Rectal smooth muscle tissue (tissue), 1 donor: ENCODE results near the gene UGT1A3.

Experiments
- H3K27ac ChIP-seq: one replicate; pipeline ENCODE4 v1.7.0; 2013; ENCODE audit warnings: low read depth, low read length, inconsistent platforms
- H3K27me3 ChIP-seq: one replicate; pipeline ENCODE4 v1.7.0; 2013; ENCODE audit warnings: low read length; ENCODE audit not compliant: control insufficient read depth, insufficient read depth
- H3K36me3 ChIP-seq: one replicate; pipeline ENCODE4 v1.7.0; 2013; ENCODE audit warnings: low read length; ENCODE audit not compliant: control insufficient read depth, insufficient read depth
- H3K4me1 ChIP-seq: one replicate; pipeline ENCODE4 v1.7.0; 2013; ENCODE audit warnings: low read length; ENCODE audit not compliant: control insufficient read depth, insufficient read depth
- H3K4me3 ChIP-seq: one replicate; pipeline ENCODE4 v1.7.0; 2013; ENCODE audit warnings: low read length
- H3K9ac ChIP-seq: one replicate; pipeline ENCODE4 v1.7.0; 2013; ENCODE audit warnings: low read length

UGT1A3 gene

DNA sequence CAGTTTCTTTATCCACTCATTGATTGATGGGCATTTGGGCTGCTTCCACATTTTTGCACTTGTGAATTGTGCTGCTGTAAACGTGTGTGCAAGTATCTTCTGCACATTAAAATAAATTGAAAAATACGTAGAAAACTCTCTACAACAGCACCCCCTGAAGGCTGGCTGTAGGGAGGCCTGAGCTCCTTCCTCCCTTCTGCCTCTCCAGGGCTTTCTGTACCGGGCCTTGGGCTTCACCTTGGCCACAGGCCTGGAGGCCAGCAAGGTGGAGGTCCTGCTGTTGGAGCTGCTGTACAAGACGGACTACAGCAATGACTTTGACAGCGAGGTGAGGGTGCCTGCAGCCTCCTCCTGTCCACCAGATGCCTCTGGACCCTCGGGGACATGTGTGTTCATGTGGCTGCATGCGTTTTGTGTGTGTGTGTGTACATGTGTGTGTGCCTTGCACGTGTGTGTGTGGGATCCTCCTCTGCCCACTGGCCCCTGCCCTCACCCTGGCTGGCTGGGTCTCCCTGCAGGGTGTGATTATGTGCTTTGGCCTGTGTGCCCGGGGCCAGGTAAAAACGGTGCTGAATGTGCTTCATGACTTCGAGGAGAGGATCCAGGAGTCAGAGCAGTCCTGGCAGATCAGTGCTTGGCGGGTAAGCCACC lies 78.5 kb downstream of the UGT1A3 start:
- Histone ChIP-seq H3K36me3 (no peaks in the 10 kb centered on the region), H3K4me3 (no peak overlapping the region), H3K27ac (no peak overlapping the region), H3K4me1 (no peaks in the 10 kb centered on the region), H3K27me3 (no peaks in the 10 kb centered on the region), H3K9ac (no peak overlapping the region)

DNA sequence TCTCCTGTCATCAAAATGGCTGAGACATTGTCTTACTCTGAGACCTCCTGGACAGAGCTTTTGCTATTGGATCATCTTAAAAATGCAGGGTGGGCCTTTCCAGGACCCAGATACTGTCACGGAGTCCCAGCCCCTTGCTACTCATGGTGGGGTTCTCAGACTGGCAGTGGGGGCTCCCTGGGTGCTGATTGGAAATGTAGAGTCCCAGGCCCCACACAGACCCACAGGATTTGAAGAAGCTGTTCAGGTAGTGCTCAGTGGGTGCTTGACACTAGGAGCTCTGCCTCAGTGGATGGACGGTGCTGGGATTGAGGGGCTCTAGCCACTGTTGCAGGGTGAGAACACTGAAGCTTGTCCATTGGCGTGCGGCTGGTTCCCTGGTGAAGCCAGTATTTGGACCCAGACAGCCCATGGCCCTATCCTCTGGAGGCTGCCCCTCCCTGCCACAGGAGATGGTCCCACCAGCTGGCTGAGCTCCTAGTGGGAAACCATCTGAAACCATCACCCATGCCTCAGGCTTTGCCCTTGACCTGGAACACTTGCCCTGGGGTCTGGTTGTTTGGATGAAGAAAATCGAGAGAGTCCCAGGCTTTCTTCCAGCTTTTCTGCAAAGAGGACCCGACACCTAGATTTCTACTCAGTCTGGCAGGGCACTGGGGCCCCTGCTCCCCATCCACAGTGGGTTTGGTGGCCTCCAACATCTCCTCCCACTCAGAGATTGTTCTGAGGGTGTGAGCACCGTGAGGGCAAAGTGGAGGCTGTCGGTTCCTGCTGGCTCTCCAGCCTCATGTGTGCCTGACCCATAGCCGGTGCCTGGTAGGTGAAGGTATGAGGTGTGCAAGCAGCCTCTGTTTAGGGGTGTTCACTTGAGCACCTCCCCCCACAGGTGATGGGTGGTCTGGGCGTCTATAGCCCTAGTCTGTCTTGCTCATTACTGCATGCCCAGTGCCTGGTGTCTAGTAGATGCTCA lies 79.4 kb downstream of the UGT1A3 start:
- Histone ChIP-seq H3K27me3 (no peaks in the 10 kb centered on the region), H3K36me3 (no peaks in the 10 kb centered on the region), H3K4me3 (no peak overlapping the region)

DNA sequence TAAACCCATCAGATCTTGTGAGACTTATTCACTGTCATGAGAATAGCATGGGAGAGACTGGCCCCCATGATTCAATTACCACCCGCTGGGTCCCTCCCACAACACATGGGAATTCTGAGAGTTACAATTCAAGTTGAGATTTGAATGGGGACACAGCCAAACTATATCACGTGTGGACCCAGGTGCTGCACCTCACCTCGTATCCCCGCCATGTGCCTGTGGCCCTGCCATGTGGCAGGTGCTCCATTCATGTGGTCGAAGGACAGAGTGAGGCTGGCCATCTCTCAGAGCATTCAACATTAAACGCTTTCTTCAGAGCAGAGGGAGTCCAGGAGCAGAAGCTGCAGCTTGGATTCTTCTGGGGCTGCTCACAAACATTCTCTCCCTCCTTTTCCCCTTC lies 81.5 kb downstream of the UGT1A3 start:
- H3K4me1 ChIP-seq: no peaks in the 10 kb centered on the region
- no peak overlapping the region for H3K4me3 ChIP-seq
- no peaks in the 10 kb centered on the region for H3K36me3 ChIP-seq
- H3K9ac ChIP-seq: no peak overlapping the region
- no peaks in the 10 kb centered on the region for H3K27me3 ChIP-seq
- no peak overlapping the region for H3K27ac ChIP-seq

More for the DNA sequence above, 79.4 kb downstream of the UGT1A3 start:
- H3K9ac ChIP-seq: no peak overlapping the region
- no peaks in the 10 kb centered on the region for H3K4me1 ChIP-seq
- no peak overlapping the region for H3K27ac ChIP-seq

DNA sequence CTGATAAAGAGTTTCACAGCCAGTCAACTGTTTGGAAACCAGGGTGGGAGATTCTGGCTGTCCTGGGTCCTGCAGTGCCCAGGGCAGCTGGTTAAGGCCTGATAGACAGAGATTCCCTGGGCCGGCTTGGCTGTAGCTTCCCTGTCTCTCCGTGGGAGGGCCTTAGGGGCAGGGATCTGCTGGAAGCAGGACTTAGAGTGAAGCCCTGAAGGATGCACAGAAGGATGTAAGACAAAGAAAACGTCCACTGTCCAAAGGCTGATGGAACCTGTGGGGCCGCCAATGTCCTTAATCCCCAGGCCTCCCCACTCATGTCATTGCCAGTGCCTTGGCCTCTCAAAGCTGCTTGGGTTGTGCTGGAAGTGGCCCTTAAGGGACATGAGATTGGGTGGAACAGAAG lies 82.2 kb downstream of the UGT1A3 start:
- Histone ChIP-seq H3K36me3 (no peaks in the 10 kb centered on the region), H3K4me1 (no peaks in the 10 kb centered on the region), H3K27me3 (no peaks in the 10 kb centered on the region), H3K4me3 (no peak overlapping the region), H3K27ac (no peak overlapping the region), H3K9ac (no peak overlapping the region)

DNA sequence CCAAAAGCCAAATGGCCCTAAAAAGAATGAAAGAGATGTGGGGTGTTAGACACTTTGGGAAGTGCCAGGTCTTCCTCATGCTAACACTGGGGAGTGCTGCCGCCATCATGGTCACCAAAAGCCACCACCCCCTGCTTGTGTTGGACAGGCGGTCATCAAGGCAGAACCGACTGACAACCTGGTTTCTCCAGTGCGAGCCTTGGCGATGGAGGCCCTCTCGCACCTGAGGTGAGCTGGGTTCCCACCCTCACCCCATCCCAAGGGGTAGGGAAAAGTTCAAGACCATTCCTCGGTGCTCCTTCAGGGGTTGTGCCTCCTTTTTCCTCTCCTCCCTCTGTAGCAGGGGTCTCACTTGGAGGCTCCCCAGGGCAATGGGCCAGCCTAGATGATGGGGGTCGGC lies 82.9 kb downstream of the UGT1A3 start:
- no peak overlapping the region for H3K4me3 ChIP-seq
- H3K9ac ChIP-seq: no peak overlapping the region
- no peaks in the 10 kb centered on the region for H3K36me3 ChIP-seq
- H3K27me3 ChIP-seq: no peaks in the 10 kb centered on the region
- no peak overlapping the region for H3K27ac ChIP-seq
- H3K4me1 ChIP-seq: no peaks in the 10 kb centered on the region

DNA sequence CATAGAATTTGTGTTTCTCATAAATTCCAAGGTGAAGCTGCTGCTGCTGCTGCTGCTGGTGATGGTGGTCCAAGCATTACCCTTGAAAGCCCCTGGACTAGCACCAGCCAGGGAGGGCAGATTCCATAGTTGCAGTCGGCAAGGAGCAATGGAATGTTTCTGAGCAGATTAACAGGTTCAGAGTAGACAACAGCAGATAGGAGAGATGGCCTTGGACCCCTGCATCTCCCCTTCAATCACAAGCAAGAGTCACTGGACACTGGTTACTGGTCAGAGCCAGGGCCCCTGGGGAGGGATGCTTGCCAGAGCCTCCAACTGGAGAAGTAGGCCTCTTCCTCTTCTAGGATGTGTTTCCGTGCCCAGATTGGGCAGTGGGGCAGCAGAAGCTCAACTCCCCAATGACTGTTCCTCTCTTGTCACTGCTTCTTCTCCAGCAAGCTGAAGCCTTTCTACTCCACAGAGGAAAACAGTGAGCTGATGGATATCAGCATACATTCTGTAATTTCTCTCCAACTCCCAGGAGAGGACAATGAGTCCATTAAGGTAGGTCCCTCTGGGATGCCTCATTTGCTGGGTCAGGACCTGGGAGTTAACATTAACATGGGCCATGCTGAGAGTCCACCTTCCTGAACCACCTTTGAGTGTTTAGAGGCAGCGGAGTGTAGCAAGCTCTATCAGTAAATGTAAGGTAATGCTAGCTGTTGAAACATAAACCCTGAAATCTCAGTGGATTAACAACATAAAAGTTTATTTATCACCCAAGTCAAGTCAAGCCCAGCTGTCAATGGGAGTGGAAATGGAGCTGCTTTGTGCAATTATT lies 84.6 kb downstream of the UGT1A3 start:
- Histone ChIP-seq H3K27me3 (no peaks in the 10 kb centered on the region), H3K4me1 (no peaks in the 10 kb centered on the region), H3K9ac (no peak overlapping the region), H3K36me3 (no peaks in the 10 kb centered on the region), H3K4me3 (no peak overlapping the region), H3K27ac (no peak overlapping the region)

DNA sequence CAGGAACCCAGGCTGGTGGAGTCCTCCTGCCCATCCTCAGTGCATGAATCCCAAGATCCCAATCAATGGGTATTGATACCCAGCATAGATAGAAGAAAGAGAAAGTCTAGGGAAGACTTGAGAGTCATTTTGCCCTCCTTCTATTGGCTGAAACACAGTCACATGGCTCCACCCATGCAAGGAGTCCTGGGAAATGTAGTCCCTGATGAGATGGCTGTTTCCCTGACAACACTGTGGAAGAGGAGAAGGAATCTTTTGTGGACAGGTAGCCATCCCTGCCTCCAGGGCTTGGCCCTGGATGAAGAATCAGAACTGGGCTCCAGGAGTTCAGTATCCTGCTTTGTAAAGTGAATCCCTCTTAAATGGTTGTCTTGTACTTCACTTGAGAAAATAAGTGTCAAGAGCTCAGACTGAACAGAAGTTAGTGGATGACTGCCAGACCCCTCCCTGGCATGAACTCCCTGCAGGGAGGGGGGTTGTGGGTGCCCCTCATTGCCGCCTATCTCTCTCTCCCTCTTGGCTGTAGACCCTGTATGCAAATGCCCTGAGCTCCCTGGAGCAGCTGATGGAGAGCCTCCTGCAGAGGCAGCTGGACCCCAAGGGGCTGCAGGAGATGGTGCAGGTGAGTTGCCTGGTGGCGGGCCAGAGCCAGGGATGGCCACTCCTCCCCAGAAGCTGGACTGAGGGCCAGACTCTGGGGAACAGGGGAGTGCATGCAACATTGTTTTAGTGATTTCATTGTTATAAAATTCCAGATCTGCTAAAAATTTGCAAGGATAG lies 85.4 kb downstream of the UGT1A3 start:
- Histone ChIP-seq H3K27ac (no peak overlapping the region), H3K4me3 (no peak overlapping the region)

DNA sequence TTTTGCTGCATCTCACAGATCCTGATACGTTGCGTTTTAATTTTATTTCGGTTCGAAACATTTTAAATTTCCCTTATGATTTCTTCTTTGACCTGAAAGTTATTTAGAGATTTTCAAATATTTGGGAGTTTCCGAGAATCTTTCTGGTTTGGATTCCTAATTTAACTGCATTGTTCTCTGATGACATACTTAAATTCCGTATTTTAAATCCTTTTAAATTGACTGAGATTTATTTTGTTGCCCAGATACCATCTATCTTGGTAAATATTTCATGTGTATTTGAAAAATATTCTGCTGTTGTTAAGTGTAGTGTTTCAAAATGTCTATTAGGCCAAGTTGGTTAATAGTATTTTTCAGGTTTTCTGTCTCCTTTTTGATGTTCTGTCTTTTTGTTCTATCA lies 87.0 kb downstream of the UGT1A3 start:
- Histone ChIP-seq H3K9ac (no peak overlapping the region), H3K36me3 (no peaks in the 10 kb centered on the region), H3K4me3 (no peak overlapping the region), H3K4me1 (no peaks in the 10 kb centered on the region), H3K27ac (no peak overlapping the region), H3K27me3 (no peaks in the 10 kb centered on the region)

More for the DNA sequence above, 85.4 kb downstream of the UGT1A3 start:
- H3K27me3 ChIP-seq: no peaks in the 10 kb centered on the region
- H3K4me1 ChIP-seq: no peaks in the 10 kb centered on the region
- no peak overlapping the region for H3K9ac ChIP-seq
- no peaks in the 10 kb centered on the region for H3K36me3 ChIP-seq

DNA sequence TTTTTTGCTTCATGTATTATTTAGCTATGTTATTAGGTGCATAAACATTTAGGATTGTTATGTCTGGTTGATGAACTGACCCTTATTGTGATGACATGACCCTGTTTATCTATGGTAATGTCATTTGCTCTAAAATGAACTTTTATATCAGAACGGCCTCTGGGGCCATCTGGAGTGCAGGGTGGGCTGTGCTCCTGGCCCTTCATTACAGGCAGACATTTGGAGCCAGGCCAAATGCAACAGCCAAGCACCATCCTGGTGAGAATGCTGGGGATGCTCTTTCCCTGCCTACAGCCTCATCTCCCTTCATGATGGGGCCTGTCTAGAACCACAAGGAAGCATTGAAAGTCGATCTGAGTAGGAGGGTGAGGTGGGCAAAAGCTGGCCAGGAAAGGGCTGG lies 87.5 kb downstream of the UGT1A3 start:
- no peak overlapping the region for H3K4me3 ChIP-seq
- H3K4me1 ChIP-seq: no peaks in the 10 kb centered on the region
- no peaks in the 10 kb centered on the region for H3K27me3 ChIP-seq
- H3K9ac ChIP-seq: no peak overlapping the region
- no peaks in the 10 kb centered on the region for H3K36me3 ChIP-seq
- no peak overlapping the region for H3K27ac ChIP-seq

DNA sequence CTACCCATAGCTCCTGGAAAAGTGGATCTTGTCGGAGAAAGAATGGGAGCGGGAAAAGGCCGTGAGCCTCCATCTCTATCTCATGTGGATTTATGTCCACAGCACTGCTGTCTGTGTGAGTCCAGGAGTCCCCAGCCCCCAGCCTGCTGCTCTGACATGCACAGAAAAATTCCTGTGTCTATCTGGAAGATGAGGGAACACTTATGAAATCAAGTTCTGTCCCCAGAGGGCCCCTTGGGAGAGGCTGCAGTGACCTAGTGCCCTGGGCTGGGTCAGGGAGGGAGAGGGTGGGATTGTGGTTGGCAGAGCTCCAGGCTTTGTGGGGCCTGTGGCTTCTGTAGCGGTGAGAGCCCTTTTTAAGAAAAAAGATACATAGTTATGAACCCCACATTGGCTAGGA lies 87.9 kb downstream of the UGT1A3 start:
- Histone ChIP-seq H3K36me3 (no peaks in the 10 kb centered on the region), H3K27me3 (no peaks in the 10 kb centered on the region), H3K4me3 (no peak overlapping the region), H3K4me1 (no peaks in the 10 kb centered on the region), H3K27ac (no peak overlapping the region), H3K9ac (no peak overlapping the region)

DNA sequence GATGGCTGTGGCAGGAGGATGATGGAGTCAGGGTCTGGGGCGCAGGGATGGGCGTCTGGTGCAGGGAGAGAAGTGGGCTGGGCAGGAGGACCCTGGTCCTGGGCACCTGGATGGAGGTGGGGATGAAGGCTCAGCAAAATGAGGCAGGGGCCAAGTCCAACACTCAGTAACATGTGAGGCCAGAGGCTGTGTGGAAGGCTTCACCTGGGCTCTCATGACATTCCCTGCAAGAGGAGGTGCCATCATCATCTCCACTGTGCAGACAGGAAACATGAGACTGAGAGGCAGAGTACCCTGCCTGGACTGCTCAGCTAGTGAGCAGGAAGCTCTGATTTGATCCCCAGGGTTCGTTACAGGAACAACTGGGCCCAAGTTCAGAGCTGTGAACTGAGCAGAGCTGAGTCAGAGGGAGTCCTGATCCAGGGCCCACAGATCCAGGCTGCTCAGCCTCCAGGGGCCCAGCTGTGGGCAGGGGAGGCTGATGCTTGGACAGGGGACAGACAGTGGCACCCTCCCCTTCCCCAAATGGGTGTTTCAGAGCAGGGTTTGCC lies 88.6 kb downstream of the UGT1A3 start:
- Histone ChIP-seq H3K4me3 (no peak overlapping the region), H3K27ac (no peak overlapping the region), H3K4me1 (no peaks in the 10 kb centered on the region), H3K27me3 (no peaks in the 10 kb centered on the region), H3K9ac (no peak overlapping the region), H3K36me3 (no peaks in the 10 kb centered on the region)
